H7 (cell line): ENCODE measurements around the gene ANKLE2. TPM values are rescaled to one million over a fixed set of nuclear protein-coding genes. Genes with fewer than 3 reads are reported as not detected.
"Not testable (repeated sequence)": the region's sequence is repeated elsewhere in the genome, so short reads cannot be mapped to it uniquely, and the experiment has no call there.

Experiments
- DNase-seq: peaks from one replicate; pipeline ENCODE4 v3.0.0; 2012
- H3K27me3 ChIP-seq: 2 replicates; pipeline ENCODE4 v1.6.0; 2011; ENCODE audit warnings: mild to moderate bottlenecking, low read length; ENCODE audit not compliant: control insufficient read depth, insufficient read depth
- H3K36me3 ChIP-seq: replicated peaks from 2 replicates; pipeline ENCODE4 v1.5.1; 2011; ENCODE audit warnings: low read length; ENCODE audit not compliant: control insufficient read depth, insufficient read depth
- H3K4me3 ChIP-seq: 2 replicates; pipeline ENCODE4 v1.5.1; 2011; ENCODE audit warnings: low read depth, mild to moderate bottlenecking, control low read depth, low read length, moderate library complexity; ENCODE audit not compliant: insufficient read depth
- total RNA-seq: library from RNA; depleted of rRNA; stranded (reverse); fragments of >200 nt; shearing (Covaris generic); gene quantifications from 2 replicates; pipeline ENCODE4 v1.2.3, GENCODE V29; 2014

Gene ANKLE2
- total RNA-seq, 1 experiment from 2014 or later: 41.5 TPM

- Histone ChIP-seq H3K27me3 (no peaks in the 10 kb centered on the region), H3K4me3 (no peak overlapping the region), H3K36me3 (peaks cover 13% of the 10 kb centered on the region)
- no peak for DNase-seq
These were observed 26.2 kb upstream of the ANKLE2 start for GRCh38 chr12:132787877-132788276.

DNA sequence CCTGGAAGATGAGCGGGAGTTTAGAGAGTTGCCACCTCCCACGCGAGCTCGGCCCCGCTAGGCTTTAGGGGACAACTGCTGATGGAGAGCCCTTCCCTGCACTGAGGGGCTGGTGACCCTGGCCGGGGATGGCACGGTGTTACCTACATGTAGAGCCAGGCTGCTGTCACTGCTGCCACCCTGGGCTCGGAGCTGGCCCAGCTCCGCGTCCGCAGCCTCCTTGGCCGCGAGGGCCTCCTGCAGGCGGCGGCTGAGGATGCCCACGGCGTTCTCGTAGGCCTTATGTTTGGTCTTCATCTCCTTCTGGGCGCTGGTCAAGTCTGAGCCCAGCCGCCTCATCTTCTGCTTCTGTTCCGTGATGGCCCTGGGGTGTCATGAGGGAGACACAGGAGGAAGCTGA, 24.6 kb upstream of the ANKLE2 start:
- Histone ChIP-seq H3K4me3 (no peak overlapping the region), H3K27me3 (no peaks in the 10 kb centered on the region), H3K36me3 (peaks cover 21% of the 10 kb centered on the region)
- DNase-seq: no peak

DNA sequence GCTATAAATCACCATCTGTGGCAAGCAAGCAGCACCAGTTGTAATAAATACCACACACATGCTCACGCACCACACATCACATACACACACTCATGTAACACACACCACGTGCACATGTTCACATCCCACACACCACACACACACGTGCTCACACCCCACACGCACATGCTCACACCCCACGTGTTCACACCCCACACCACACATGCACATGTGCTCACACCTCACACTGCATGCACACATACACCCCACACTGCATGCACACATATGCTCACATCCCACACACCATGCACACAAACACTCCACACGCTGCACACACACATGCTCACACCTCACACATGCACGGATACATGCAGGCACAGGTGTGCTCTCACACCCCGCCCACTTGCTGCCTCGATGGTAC, 22.9 kb upstream of the ANKLE2 start:
- H3K27me3 ChIP-seq: no peaks in the 10 kb centered on the region
- no peak for DNase-seq
- no peak overlapping the region for H3K4me3 ChIP-seq
- H3K36me3 ChIP-seq: peaks cover 29% of the 10 kb centered on the region

DNA sequence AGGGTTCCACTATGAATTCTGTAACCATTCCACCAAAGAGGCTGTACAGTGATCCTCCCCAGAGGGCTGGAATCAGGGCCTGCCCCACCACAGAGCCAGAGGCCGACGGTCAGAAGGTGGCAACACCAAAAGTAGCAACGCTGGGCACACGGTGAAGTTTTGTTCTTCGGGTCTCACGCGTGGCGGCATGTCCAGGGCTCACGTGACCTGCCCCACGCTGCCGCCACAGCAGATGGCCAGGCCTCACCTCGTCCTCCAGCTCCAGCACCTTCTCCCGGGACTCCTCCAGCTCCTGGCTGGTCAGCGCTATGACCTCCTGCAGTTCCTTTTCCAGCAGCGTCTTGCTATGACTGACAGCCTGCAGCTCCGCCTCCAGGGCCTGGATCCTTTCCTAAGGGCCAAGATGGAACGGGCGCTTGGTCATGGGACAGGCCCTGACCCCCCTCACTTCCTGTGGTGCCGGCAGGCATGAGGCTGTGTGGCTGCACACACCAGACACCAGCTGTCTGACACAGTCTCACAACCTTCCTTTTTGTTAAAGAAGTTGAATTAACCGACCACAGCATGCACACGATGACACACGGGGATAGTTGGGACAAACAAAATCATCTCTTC, 22.4 kb upstream of the ANKLE2 start:
- H3K27me3 ChIP-seq: no peaks in the 10 kb centered on the region
- no peak for DNase-seq
- peaks cover 29% of the 10 kb centered on the region for H3K36me3 ChIP-seq
- H3K4me3 ChIP-seq: no peak overlapping the region

GRCh38 chr12:132781938-132782337, 20.3 kb upstream of the ANKLE2 start:
- H3K36me3 ChIP-seq: peaks cover 32% of the 10 kb centered on the region
- DNase-seq: no peak
- no peak overlapping the region for H3K4me3 ChIP-seq
- no peaks in the 10 kb centered on the region for H3K27me3 ChIP-seq

GRCh38 chr12:132779781-132780353, 18.2 kb upstream of the ANKLE2 start:
- H3K4me3 ChIP-seq: no peak overlapping the region
- peaks cover 34% of the 10 kb centered on the region for H3K36me3 ChIP-seq
- DNase-seq: no peak
- H3K27me3 ChIP-seq: no peaks in the 10 kb centered on the region

GRCh38 chr12:132777614-132778013, 16.0 kb upstream of the ANKLE2 start:
- H3K4me3 ChIP-seq: no peak overlapping the region
- no peaks in the 10 kb centered on the region for H3K27me3 ChIP-seq
- H3K36me3 ChIP-seq: peaks cover 39% of the 10 kb centered on the region
- no peak for DNase-seq

- no peak overlapping the region for H3K4me3 ChIP-seq
- peaks cover 36% of the 10 kb centered on the region for H3K36me3 ChIP-seq
- no peak for DNase-seq
- no peaks in the 10 kb centered on the region for H3K27me3 ChIP-seq
These were observed 15.4 kb upstream of the ANKLE2 start for GRCh38 chr12:132776816-132777568.

- not testable (repeated sequence) for H3K4me3 ChIP-seq, H3K27me3 ChIP-seq, DNase-seq
- H3K36me3 ChIP-seq: peaks cover 34% of the 10 kb centered on the region
These were observed 14.6 kb upstream of the ANKLE2 start for GRCh38 chr12:132776230-132776625.

GRCh38 chr12:132775502-132776229, 14.0 kb upstream of the ANKLE2 start:
- Histone ChIP-seq H3K4me3 (no peak overlapping the region), H3K27me3 (no peaks in the 10 kb centered on the region), H3K36me3 (peaks cover 34% of the 10 kb centered on the region)
- DNase-seq: no peak

DNA sequence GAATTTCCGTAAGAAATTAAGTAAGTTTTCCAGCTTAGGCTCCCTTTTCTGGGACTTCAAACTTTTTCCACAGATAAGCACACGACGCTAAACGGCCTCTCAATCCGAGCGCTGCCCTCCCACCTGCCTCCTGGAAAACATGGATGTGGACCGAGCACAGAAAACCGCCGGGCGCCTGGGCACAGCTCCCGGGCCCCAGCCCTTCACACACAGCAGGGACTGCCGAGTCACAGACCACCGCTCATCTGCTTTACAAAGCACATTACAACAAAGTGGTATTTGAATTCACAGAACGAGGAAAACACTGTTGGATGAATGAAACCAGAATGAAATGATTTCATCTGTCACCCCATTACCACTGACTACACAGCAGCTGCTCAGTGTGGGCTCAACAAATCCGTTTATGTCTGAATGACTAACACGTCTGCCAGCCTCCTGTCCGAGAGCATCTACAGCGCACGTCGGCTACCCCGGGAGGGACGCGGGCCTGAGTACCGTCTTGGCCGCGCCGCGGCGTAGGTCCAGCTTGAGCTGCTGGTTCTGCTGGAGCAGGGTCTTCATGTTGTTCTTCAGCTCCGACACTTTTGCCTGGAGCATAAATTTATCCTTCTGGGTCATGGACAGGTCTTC, 13.1 kb upstream of the ANKLE2 start:
- H3K4me3 ChIP-seq: no peak overlapping the region
- DNase-seq: no peak
- H3K36me3 ChIP-seq: peaks cover 27% of the 10 kb centered on the region
- H3K27me3 ChIP-seq: no peaks in the 10 kb centered on the region

DNA sequence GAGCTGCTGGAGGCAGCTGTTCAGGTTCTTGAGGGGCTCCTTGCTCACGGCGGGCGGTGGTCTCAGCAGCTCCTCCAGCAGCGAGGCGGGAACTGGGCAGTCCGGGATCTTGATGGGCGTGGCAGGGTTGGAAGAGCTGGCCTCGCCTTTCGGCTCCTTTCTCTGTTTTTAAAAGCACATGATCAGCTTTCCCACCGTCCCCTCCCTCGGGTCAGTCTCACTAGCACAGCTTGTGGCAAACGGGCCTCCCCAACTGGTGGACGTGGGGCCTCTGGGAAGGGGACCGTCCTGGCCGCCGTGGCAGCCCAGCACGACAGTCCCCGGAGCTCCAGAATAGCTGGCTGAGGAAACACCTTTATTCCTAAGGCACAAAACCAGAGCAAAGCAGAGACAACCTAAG, 12.5 kb upstream of the ANKLE2 start:
- Histone ChIP-seq H3K4me3 (no peak overlapping the region), H3K36me3 (peaks cover 27% of the 10 kb centered on the region), H3K27me3 (no peaks in the 10 kb centered on the region)
- no peak for DNase-seq

GRCh38 chr12:132773077-132773955, 11.7 kb upstream of the ANKLE2 start:
- no peak overlapping the region for H3K4me3 ChIP-seq
- H3K27me3 ChIP-seq: no peaks in the 10 kb centered on the region
- no peak for DNase-seq
- H3K36me3 ChIP-seq: peaks cover 27% of the 10 kb centered on the region

DNA sequence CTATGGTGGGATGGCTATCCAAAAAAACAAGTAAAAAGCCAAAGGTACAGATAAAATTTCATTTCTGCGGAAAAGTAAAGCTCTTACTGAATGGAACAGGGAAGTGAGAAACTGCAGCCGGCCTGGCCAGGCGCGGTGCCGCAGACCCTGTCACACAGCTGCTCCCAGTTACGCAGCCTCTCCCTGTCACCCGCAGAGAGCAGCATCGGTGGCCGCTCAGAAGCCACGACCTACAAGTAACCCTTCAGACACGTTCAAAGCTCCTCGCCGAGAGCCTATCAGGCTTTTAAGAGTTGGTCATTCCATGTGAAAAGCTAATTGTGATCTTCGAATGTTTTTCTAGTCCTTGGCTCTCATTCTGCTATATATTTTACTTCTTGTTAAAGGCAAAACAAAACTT, 11.0 kb upstream of the ANKLE2 start:
- no peak overlapping the region for H3K4me3 ChIP-seq
- peaks cover 27% of the 10 kb centered on the region for H3K36me3 ChIP-seq
- no peak for DNase-seq
- H3K27me3 ChIP-seq: no peaks in the 10 kb centered on the region
